MM.1S (cell line): ENCODE data around the gene ROR2.

Experiments used
- CTCF ChIP-seq: fragments of 300-600 bp; sonication (generic); IDR thresholded peaks from 2 replicates; pipeline ENCODE4 v1.5.1; 2016; ENCODE audit warnings: antibody characterized with exemption, low read length, mixed read lengths
- EZH2 ChIP-seq: fragments of 300-600 bp; sonication (generic); optimal IDR thresholded peaks from 2 replicates; pipeline ENCODE3; 2017; ENCODE audit warnings: low read depth, mild to moderate bottlenecking, antibody characterized with exemption, low read length, mixed read lengths
- EZH2phosphoT487 ChIP-seq: fragments of 300-600 bp; sonication (generic); IDR thresholded peaks from 2 replicates; pipeline ENCODE4 v1.6.1; 2018; ENCODE audit warnings: antibody characterized with exemption, low read length

- TF ChIP-seq CTCF (no peak), EZH2phosphoT487 (no peak), EZH2 (no peak)
These were observed 433.9 kb downstream of the ROR2 start for GRCh38 chr9:91516081-91516480.
